Ovary (tissue), 9 donors: ENCODE measurements around the gene UQCR11. TPM values are rescaled to one million over a fixed set of nuclear protein-coding genes. Genes with fewer than 3 reads are reported as not detected.

Experiments
- DNase-seq, 5 donors: peaks; one replicate each; pipeline ENCODE4 v3.0.0-alpha.2; 2019 to 2020
- H3K27ac ChIP-seq, 2 donors: fragments of 200-600 bp; one replicate each; pipeline versions ENCODE4 v1.5.1 to v1.8.0; 2019 to 2022
- H3K27me3 ChIP-seq: fragments of 200-600 bp; one replicate; pipeline ENCODE4 v1.8.0; 2022
- H3K36me3 ChIP-seq: fragments of 200-600 bp; sonication (generic); one replicate; pipeline ENCODE4 v1.5.1; 2019
- H3K4me1 ChIP-seq: one replicate; pipeline ENCODE4 v1.8.1; 2013; ENCODE audit warnings: mild to moderate bottlenecking, moderate library complexity; ENCODE audit not compliant: insufficient read depth
- H3K4me3 ChIP-seq: fragments of 200-600 bp; sonication (generic); one replicate; pipeline ENCODE4 v1.5.1; 2017
- H3K9me3 ChIP-seq, 2 donors: fragments of 200-600 bp in 1 of 2; sonication (generic) in 1 of 2; one replicate each; pipeline versions ENCODE4 v1.5.1 to v1.8.1; 2013 to 2019; ENCODE audit warnings: mild to moderate bottlenecking in 1 of 2, moderate library complexity in 1 of 2
- EP300 ChIP-seq: sonication (generic); formaldehyde crosslinking; IDR thresholded peaks from one replicate; pipeline ENCODE4 v1.6.1; 2017; ENCODE audit warnings: antibody characterized with exemption
- POLR2A ChIP-seq: fragments of 450-650 bp; IDR thresholded peaks from one replicate; pipeline ENCODE4 v1.6.1; 2017; ENCODE audit warnings: antibody characterized with exemption, mild to moderate bottlenecking, moderate library complexity
- WGBS, 3 donors: extraction: QIAGEN DNeasy Blood & Tissue Kit in 1 of 3; methylation state at CpG; one replicate each; pipeline versions ENCODE4 v1.1.5 to v1.1.7; 2013 to 2017; 5-methylcytosine and 5-hydroxymethylcytosine counted together
- intact Hi-C, 4 donors: fragments of 100-400 bp; cut with DNase I; formaldehyde crosslinking; loops; one replicate each; pipeline versions ENCODE4 v1.11.0 to v1.15.1; 2022 to 2023
- polyA plus RNA-seq, 2 donors: library from polyadenylated mRNA; stranded (reverse); fragments of 200-250 nt in 1 of 2; fragments of 350-450 nt in 1 of 2; fragmentation: Illumina TruSeq in 1 of 2; extraction: RNeasy Lipid Tissue Mini Kit (QIAGEN cat#74804) in 1 of 2; gene quantifications; one replicate each; pipeline ENCODE4 v1.2.3, GENCODE V29; 2013 to 2014
- total RNA-seq, 7 donors: library from RNA; depleted of rRNA in 2 of 7; stranded (reverse); fragments of >200 nt in 2 of 7; fragmentation: NEBNext Ultra II Directional in 3 of 7; extraction: Animal tissue kit (Norgen Biotek cat#: 25700) in 3 of 7; gene quantifications; one replicate each; pipeline versions ENCODE4 v1.1.0 to v1.2.4, GENCODE V29; 2016 to 2023
- TF ChIP-seq, protein P1 (sequence below), 3 donors: fragments of 450-650 bp in 2 of 3; fragments of 200-600 bp in 1 of 3; IDR thresholded peaks; one replicate each; pipeline versions ENCODE4 v1.5.1 to v1.8.0; 2016 to 2022; ENCODE audit warnings: antibody characterized with exemption in 3 of 3, mild to moderate bottlenecking in 1 of 3
- donor health status: DM: no; HTN: no; CAD: no; lungs with moderate emphysema.
- donor health status: DM: no; HTN: no; CAD: no.
- donor health status: Bipolar disorder and iron deficiency.
- donor health status: DM: yes; HTN: yes; CAD: no.
- donor health status: DM: no; HTN: no; CAD: no.
- donor health status: DM: yes; HTN: yes; CAD: no.

UQCR11 gene
- total and polyA plus RNA-seq, 9 donors = 39.5 to 132 (median 92.9) TPM

DNA sequence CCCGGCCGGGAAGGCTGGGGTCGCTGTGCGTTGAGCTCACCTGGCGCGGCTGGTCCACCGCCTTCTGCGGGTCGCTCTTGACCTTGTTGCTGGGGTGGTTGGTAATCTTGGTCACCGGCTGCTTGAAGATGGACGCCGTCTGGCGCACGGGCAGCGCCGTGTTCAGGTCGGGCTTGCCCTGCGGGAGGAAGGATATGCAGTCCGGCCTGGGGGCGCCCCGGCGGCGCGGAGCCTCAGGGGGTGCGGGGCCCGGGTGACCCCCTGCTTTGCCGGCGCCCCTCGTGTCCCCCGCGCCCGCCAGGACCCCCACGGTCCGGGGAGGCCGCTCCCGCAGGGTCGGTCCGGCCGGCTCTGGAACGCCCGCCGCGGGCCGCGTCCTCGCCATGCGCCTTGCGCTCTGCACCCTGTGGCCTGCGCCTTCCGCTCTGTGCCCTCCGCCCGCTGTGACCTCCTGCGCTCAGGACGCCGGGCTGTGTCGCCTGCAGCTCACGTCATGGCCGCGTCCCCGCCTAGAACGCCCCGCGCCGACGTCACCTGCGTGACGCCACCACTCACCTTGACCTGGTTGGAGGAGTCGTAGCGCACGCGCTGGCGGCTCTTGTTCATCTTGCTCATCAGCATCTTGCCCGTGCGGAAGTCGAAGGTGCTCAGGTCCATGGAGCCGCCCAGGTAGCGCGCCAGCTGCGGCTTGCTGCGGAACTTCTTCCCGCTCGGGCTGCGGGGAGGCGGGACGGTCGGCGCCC lies 20.6 kb downstream of the UQCR11 start:
- Histone ChIP-seq H3K4me1 (no peaks in the 10 kb centered on the region), H3K9me3 (no peaks in the 10 kb centered on the region), H3K4me3 (no peak overlapping the region), H3K36me3 (no peaks in the 10 kb centered on the region), H3K27me3 (no peaks in the 10 kb centered on the region), H3K27ac (no peak overlapping the region)
- no peak for DNase-seq
- 80 to 88% (median 86%) methylated on average over 84 to 87 of the region's 87 CpGs for WGBS, 3 donors
- intact Hi-C loops = no loop called here
- TF ChIP-seq EP300 (no peak), POLR2A (no peak)
- TF ChIP-seq, protein P1, sequence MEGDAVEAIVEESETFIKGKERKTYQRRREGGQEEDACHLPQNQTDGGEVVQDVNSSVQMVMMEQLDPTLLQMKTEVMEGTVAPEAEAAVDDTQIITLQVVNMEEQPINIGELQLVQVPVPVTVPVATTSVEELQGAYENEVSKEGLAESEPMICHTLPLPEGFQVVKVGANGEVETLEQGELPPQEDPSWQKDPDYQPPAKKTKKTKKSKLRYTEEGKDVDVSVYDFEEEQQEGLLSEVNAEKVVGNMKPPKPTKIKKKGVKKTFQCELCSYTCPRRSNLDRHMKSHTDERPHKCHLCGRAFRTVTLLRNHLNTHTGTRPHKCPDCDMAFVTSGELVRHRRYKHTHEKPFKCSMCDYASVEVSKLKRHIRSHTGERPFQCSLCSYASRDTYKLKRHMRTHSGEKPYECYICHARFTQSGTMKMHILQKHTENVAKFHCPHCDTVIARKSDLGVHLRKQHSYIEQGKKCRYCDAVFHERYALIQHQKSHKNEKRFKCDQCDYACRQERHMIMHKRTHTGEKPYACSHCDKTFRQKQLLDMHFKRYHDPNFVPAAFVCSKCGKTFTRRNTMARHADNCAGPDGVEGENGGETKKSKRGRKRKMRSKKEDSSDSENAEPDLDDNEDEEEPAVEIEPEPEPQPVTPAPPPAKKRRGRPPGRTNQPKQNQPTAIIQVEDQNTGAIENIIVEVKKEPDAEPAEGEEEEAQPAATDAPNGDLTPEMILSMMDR (IDR thresholded peaks at IDR 0.05) = no peak

DNA sequence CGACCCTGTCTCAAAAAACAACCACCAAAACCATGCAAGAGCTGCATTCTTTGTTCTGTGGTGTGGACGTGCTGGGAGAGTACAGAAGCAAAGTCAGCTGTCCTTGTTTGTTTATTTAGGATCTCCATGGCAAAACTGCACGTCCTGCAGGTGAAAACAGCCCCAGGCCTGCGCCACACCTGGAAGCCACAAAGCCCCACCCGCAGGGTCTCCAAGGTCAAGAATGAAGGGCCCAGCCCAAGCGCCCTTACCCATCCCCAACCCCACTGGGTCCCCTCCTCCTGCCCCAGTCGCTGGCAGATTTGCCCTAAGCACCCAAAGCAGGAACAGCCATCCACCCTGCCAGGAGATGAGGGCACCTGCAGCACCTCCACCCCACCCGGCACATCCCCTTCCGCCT lies 23.1 kb downstream of the UQCR11 start:
- Histone ChIP-seq H3K4me1 (no peaks in the 10 kb centered on the region), H3K4me3 (no peak overlapping the region), H3K9me3 (no peaks in the 10 kb centered on the region), H3K27ac (no peak overlapping the region), H3K27me3 (no peaks in the 10 kb centered on the region), H3K36me3 (no peaks in the 10 kb centered on the region)
- TF ChIP-seq EP300 = no peak
- TF ChIP-seq, protein P1 (IDR thresholded peaks at IDR 0.05) = no peak
- no peak for TF ChIP-seq POLR2A
- no peak for DNase-seq
- intact Hi-C loops = no loop called here
- 84 to 90% (median 90%) methylated on average over 9 of the region's 9 CpGs for WGBS, 3 donors

DNA sequence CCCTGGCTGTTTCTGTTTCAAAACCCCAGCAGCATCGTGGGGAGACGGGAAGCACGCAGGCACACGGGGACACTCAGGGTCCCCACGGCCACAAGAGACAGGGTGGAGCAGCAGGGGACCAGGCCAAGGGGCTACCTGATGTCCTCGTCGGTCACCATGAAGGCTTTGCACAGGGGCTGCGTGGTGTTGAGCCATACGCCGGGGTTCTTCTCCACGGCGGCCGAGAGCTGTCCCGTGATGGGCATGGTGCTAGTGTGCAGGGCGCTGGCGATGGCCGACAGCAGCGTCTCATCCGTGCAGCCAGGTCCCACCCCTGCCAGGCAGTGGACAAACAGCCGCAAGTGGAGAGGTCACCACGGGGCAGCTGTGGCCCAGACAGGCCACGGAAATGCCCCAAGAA lies 24.3 kb downstream of the UQCR11 start:
- no peak for DNase-seq
- WGBS, 3 donors = 90 to 92% (median 92%) methylated on average over 21 to 22 of the region's 22 CpGs
- no peaks in the 10 kb centered on the region for H3K36me3 ChIP-seq
- H3K4me1 ChIP-seq = no peaks in the 10 kb centered on the region
- H3K27ac ChIP-seq = no peak overlapping the region
- no peak overlapping the region for H3K4me3 ChIP-seq
- no peaks in the 10 kb centered on the region for H3K9me3 ChIP-seq
- TF ChIP-seq POLR2A = no peak
- TF ChIP-seq, protein P1 (IDR thresholded peaks at IDR 0.05) = no peak
- no peak for TF ChIP-seq EP300
- no peaks in the 10 kb centered on the region for H3K27me3 ChIP-seq
- intact Hi-C loops = no loop called here

DNA sequence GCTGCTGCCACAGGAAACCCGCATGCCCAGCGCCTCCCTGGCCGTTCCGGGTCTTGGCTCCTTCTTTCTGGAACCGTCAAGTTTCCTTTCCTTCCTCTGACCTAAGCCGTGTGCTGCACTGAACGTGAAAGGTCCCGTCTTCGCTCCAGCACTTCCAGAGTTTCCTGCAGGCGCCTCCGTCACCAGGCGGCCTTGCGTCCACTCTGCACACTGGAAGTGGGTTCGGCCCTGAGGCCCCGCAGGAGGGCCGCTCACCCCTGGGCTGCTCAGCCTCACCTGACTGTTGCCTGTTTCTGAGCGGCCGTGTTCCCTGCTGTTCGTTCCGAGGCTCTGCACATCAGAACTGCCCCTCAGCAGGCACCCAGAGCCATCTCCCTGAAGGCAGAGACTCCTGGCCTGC lies 24.9 kb downstream of the UQCR11 start:
- H3K27me3 ChIP-seq = no peaks in the 10 kb centered on the region
- WGBS, 3 donors = 85 to 87% (median 86%) methylated on average over 20 of the region's 20 CpGs
- H3K9me3 ChIP-seq = no peaks in the 10 kb centered on the region
- DNase-seq = no peak
- intact Hi-C loops = no loop called here
- H3K36me3 ChIP-seq = no peaks in the 10 kb centered on the region
- no peak overlapping the region for H3K27ac ChIP-seq
- no peaks in the 10 kb centered on the region for H3K4me1 ChIP-seq
- no peak overlapping the region for H3K4me3 ChIP-seq
- TF ChIP-seq EP300 = no peak
- no peak for TF ChIP-seq POLR2A
- TF ChIP-seq, protein P1 (IDR thresholded peaks at IDR 0.05) = no peak
